HG02973 (cell line): ENCODE results near the gene ZSWIM1.

Experiments
- ATAC-seq: cut with Tn5 transposase; IDR thresholded peaks from one replicate; pipeline ENCODE4 v1.9.1; 2021; ENCODE audit warnings: moderate library complexity; ENCODE audit not compliant: unreplicated experiment

ZSWIM1 gene

DNA sequence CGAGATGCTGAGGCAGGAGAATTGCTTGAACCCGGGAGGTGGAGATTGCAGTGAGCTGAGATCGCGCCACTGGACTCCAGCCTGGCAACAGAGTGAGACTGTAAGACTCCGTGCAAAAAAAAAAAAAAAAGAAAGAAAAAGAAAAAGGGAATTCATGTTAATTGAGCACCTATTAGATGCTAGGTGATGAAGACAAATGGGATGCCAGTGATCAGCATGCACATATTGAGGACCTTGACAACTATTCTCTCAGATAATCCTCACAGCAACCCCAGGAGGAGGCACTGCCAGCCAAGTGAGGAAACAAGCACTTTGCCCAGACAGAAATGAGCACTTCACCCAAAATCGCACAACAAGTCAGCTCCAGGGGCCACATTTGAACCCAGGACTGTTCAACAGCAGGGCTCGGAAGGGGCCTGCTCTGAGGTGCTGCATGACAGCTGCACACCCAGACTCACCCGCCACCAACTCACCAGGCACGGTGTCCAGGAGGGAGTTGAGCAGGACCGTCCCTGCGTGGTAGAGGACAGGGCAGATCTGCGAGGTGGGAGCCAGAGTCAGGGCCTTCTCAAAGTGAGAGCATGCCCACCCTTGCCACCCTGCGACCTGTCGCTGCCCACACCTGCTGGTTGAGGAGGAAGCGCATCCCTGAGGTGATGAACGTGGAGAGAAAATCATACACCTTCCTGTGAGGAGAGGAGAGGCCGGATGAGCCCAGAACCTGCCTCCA, 26.4 kb downstream of the ZSWIM1 start:
- no peak for ATAC-seq

DNA sequence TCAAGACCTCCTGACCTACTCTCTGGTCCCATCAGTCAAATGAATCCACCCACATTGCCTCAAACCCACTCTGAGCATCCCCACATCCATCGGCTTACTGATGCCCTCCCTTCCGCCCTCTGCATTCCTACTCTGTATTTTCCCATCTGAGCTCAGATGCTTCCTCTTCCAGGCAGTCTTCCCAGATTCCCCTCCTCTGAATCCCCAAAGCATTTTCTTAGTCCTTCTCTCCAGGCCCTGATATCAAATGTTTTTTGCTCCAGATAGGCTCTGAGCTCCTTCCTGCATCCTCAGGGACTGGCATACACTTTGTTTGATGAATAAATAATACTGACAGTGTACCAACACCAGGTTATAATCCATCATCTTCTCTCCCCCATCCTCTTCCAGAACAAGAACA, 27.1 kb downstream of the ZSWIM1 start:
- no peak for ATAC-seq

DNA sequence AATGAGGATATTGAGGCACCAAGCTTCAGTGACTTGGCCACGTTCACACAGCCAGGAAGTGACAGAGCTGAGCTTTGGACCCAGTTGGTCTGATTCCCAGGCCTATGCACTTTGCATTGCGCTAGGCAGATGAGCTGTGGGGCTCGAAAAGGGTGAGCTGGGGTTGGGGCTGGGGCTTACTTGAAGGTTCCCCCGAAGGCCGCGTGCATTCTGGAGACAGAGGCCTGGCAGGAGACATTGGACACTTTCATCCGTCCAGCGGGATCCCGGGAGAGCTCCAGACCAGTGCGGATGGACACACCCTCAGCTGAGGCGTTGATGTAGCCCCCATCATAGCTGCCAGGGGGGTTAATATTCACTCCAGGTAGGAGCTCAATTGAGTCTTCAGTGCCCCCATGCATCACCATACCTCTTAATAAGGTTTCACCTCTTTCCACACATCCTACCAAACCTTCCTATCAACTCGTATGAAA, 28.3 kb downstream of the ZSWIM1 start:
- no peak for ATAC-seq

DNA sequence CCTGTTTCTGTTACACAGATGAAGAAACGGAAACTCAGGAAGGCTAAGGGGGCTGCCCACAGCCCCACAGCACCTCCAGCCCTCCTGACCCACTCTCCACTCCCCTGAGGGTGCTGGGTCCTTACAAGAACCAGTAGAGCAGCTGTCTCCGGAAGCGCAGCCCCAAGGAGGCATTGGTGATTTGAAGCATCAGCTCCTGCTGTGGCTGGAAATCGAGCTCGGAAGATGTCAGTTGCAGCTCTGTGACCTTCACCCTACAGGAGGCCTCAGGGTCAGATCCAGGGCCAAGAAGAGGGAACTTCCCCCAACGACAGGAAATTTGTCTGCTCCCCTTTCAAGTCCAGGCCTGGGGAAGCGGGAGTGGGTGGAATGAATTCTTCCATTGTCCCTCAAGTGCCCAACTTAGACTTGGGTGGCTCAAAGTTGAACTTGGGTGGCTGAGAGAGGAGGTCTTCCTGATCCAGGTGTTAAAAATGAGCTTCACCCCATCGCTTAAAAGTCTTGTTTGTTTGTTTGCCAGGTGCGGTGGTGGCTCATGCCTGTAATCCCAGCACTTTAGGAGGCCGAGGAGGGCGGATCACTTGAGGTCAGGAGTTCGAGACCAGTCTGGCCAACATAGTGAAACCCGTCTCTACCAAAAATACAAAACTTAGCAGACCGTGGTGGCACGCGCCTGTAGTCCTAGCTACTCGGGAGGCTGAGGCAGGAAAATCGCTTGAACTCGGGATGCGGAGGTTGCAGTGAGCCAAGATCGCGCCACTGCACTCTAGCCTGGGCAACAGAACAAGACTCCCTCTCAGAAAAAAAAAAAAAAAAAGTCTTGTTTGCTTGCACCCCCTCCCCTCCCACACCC, 29.0 kb downstream of the ZSWIM1 start:
- no peak for ATAC-seq

DNA sequence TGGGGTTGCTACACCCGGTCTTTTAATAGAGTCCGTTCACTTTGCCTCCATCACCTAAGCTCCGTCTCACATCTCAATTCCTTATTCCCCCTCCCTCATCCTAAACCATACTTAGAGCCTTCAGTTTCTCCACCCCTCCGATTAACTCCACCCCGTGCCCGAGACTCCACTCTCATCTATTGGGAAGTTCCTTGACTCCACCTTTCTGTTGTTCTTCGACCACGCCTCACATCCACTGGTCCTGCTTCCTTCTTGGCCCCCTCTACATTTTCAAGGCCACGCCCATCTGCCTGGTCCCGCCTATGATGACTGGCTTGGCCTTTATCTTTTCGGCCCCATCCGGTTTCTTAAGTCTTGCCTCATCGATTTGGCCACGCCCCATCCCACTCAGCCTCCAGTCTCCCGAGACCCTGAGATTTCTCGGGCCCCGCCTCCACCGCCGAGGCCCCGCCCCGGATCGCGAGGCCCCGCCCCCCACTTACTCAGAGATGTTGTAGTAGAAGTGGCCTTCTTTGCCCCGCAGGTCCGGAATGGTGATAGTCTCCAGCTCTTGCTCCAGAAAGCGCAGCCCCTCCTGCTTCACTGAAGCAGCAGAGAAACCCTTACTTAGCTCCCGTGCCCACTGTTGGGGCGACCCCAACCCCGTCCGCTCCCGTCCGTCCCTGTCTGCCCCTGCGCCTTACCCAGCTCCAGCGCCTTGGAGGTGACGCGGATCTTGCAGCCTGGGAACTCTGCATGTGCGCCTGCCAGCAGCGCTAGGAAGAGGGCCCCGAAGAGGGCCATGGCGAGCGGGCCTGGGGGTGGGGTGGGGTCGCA, 29.9 kb downstream of the ZSWIM1 start:
- peak; percentile 85 for ATAC-seq

DNA sequence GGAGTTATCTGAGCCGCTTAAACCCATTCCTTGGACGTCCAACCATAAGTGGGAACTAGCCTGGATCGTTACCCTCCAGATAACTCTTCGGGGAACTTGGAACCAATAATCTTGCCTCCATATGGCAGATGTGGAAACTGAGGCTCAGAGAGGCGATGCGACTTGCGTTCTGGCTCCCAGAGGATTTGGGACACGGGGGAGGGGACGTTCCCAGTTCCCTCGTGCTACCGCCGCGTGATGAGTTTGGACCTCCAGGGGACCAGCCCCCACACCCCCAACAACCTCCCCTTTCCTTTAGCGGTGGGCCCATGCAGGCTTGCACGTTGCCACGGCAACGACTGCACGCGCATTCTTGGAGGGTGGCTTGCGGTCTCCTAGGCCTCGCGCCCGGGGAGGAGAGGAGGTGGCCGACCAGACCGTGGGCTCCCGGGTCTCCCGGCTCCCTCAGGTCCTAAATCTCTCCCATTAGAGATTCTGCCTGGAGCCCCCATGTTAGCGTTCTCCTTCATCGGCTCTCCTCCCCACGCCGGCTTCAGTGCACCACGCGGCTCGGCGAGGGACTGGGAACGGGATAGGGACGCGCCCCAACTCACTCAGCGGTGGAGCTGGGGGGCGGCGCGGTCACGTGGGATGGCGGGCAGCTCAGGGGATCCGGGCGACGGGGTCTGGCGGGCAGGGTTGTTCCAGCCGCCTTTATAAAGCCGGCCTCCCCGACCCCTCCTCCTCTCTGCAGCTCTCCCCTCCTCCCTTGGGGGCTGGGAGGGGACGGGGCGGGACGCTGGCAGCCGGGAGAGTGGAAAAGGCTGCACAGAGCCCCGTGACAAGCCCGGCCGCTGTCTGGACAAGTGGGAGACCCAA, 30.7 kb downstream of the ZSWIM1 start, which contains the start of gene PLTP:
Gene PLTP (minus strand): TSS at position 670 of the 858 bp plus-strand sequence. CDS start 703 bp downstream, outside the sequence.
- ATAC-seq, result no peak

DNA sequence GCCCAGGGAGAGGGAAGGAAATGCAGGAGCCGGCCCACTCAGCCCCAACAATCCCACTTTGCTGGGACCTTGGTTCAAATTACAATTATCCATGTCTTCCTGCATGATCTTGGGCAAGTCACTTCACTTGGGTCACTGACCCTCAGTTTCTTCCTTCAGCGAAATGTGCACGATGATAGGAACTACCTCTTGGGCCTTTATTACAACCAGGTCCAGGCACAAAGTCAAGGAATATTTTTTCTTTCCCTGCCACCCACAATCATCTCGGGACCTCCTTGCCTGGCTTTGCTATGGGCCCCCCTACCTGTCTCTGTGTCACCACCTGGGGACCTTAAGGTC, 31.3 kb downstream of the ZSWIM1 start:
- no peak for ATAC-seq

DNA sequence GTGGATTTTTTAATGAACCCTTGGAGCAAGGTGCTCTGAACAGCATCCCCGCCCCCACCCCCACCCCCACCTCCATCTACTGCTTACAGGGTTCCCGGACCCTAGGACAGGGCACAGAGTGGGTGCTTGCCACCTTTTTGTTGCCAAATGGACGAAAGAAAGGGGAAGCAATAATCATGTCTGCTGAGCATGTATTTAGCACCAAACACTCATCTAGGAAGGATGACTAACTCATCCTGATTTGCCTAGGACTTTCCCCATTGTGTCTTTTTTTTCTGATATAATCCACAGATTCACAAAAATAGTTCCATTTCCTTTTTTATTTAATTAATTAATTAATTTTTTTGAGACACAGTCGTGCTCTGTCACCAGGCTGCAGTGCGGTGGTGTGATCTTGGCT, 32.1 kb downstream of the ZSWIM1 start:
- ATAC-seq, result no peak

DNA sequence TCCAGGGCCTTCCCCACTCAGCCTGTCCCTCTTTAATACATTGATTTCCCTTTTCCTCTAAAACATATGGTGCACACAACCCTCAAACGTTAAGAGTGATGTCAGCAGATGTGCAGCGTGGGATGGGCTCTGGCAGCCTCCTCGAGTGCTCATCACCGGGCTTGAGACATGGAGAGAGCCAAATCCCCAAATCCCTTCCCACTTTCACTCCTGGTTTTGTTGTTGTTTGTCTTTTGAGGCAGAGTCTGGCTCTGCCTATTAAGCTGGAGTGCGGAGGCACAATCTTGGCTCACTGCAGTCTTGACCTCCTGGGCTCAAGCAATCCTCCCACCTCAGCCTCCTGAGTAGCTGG, 36.7 kb downstream of the ZSWIM1 start:
- no peak for ATAC-seq

DNA sequence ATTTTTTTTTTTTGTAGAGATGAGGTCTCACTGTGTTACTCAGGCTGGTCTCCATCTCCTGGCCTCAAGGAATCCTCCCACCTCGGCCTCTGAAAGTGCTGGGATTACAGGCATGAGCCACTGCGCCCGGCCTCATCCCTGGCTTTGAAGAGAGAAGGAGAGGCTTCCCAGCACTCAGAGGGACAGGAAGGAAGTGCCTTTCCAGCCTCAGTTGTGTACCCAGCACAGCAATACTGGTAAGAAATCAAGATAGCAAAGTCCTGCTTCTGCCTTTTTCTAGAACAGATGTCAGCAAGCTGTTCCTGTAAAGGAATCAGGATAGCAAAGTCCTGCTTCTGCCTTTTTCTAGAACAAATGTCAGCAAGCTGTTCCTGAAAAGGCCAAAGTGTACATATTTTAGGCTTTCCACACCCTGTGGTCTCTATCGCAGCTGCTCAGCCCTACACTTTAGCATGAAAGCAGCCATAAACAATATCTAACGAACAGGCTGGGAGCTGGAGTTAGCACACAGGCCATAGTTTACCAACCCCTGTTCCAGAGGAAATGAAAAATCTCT, 37.2 kb downstream of the ZSWIM1 start:
- ATAC-seq, result no peak

DNA sequence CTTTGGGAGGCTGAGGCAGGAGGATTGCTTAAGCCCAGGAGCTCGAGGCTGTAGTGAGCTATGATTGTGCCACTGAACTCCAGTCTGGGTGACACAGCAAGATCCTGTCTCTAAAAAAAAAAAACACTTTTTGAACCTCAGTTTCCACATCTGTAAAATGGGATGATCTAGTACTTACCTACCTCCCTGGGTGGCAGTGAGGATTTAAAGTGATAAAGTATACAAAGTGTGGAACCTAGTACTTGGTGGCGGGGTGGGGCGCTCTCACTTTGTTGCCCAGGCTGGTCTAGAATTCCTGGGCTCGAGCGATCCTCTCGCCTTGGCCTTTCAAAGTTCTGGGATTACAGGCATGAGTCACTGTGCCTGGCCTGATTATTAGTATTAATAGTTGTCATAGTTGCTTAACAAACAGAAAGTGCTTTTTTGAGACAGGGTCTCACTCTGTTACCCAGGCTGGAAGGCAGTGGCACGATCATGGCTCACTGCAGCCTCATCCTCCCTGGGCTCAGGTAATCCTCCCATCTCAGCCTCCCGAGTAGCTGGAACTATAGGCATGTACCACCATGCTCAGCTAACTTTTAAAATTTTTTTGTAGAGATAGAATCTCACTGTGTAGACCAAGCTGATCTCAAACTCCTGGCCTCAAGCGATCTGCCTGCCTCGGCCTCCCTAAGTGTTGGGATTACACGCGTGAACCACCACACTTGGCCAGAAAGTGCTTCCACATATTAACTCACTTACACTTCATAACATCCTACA, 37.9 kb downstream of the ZSWIM1 start:
- ATAC-seq, result no peak

DNA sequence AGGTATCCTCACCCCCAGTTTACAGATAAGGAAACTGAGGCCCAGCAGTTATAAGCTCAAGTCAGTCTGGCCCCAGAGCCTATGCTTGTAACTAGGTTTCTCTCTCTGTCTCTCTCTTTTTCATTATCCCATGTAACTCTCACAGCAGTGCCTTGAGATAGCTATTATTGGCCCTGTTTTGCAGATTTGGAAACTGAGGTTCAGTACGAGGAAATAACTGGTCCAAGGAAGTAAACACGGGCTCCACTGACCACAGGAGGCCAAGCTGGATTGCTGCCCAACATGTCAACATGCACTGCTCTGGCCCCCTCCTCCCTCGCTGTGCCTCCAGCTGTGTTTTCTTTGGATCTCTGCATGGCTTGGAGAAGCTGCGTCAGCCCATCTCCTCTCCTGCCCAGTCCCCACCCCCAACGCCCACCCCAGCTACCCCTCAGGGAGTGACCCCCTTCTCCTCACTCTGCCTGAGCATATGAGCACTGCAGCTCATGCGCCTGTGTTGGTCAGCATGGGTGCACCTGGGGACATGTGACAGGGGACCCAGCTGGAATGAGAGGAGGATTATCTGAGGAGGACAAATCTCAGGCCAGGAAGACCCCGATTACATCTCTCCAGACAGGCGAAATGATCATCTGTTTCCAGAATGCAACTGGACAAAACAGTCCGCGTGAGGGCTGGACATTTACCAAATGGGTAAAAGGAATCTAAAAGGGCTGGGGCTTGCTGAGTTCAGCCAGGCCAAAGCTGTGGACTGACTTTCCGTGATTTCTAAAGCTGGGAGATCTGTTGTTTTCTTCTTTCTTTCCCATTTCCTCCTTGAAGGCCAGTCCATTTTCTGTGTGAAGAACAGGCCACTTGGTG, 38.7 kb downstream of the ZSWIM1 start:
- ATAC-seq, result no peak

DNA sequence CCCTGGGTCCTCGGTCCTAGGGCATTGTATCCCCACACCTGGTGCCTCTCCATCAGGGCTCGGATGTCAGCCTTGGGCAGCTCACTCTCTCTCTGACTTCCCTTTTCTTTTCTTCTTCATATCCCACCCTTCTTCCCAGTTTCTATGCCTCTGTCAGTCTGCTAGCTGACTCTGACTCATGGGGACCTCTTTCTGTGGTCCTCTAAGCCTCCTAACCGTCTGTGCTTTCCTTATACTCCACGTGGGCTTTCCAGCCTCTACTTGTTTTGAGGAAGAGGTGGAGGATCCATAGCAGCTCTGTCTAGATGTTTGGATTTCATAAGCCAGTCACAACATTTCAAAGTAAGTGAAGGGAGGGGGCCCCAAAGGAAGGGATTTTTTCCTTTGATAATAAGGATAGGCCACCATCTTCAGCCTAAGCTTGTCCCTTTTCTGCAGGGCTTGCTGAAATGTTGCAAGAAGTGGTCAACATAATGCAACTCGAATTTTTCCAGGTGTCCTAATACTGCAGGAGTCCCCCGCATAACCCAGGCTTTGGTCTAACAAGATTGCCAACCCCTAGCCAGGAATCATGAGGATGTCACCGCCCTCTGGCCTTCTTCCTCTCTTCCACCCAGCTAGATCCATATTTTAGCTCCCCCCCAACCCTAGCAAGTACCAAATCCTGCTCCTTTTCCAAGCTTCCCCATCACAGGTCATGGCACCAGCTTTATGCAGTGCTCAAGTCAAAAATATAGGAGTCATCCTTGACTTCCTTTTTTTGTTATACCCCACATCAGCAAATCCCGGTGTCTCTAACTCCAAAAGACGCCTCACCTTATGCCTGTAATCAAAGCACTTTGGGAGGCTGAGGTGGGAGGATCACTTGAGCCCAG, 39.7 kb downstream of the ZSWIM1 start:
- ATAC-seq, result no peak

DNA sequence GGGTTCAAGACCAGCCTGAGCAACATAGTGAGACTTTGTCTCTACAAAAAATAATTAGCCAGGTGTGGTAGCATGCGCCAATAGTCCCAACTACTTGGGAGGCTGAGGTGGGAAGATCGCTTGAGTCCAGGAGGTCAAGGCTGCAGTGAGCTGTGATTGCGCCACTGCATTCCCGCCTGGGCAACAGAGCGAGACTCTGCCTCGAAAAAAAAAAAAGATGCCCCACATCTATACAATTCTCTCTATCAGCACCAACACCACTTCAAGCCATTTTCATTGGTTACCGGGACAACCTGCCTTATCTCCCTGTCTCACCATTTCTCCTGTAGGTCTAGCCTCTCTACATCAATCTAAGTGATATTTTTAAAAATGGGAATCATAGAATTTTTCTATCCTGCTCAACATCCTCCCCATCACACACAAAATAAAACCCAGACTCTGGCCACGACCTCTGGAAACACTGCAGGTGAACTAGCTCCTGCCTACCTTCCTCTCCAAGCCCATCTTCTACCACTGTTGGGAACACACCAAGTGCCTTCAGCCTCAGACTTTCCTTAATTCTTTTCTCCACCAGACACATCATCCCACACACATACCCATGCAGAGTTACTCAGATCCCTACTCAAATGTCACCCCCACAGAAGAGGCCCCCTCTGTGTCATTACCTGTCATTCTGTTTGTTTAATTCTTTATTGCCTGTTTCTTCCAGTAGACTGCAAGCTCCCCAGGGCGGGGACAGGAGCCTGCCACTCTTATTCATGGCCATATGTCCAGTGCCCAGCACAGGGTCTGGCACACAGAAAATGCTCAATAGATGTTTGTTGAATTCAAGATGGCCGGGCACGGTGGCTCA, 40.5 kb downstream of the ZSWIM1 start:
- no peak for ATAC-seq

DNA sequence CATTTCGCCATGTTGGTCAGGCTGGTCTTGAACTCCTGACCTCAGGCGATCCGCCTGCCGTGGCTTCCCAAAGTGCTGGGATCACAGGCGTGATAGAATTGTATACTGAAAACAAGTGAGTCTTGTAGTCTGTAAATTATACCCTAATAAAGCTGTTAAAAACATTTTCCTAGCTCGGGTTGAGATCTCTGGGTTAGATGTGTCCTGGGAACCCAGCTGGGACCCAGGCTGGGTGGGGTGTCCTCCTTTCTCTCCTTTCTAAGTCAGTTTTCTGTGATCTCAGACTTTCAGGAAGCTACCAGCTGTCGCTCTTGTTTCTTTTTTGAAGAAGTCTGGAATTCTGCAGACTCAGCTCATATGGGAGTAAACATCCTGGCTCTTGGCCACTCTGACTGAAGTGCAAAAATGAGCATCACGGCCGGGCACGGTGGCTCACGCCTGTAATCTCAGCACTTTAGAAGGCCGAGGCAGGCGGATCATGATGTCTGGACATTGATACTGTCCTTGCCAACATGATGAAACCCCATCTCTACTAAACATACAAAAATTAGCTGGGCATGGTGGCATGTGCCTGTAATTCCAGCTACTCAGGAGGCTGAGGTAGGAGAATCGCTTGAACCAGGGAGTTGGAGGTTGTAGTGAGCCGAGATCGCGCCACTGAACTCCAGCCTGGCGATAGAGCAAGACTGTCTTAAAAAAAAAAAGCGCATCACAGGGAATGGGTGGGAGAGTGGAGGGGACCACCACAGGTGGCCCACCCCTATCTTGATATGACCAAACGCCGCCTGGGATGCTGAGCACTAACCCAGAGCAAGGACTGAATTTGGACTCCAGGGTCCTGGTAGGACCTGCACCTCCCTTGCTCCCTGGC, 43.6 kb downstream of the ZSWIM1 start:
- no peak for ATAC-seq
